Measurements from ENCODE around the gene FNIP1. TPM values are rescaled to one million over a fixed set of nuclear protein-coding genes. Genes with fewer than 3 reads are reported as not detected.

Gene FNIP1
- total RNA-seq, 1 donor from 2014 or later, result 28.5 TPM

GRCh38 chr5:131659841-131660240 is 137.0 kb downstream of the FNIP1 start:
- Histone ChIP-seq H3K4me3 (ENCODE audit: insufficient read depth, low read depth, low read length) (no peak overlapping the region), H3K27ac (ENCODE audit: low read depth, low read length) (no peak overlapping the region), H3K4me2 (ENCODE audit: low read length) (no peak overlapping the region), H3K27me3 (ENCODE audit: insufficient read depth, low read length) (no peaks in the 10 kb centered on the region), H3K36me3 (ENCODE audit: insufficient read depth, low read length) (peaks cover 6% of the 10 kb centered on the region), H3K9me3 (ENCODE audit: insufficient read depth, low read depth, low read length) (peaks cover 6% of the 10 kb centered on the region), H3K4me1 (ENCODE audit: insufficient read depth, low read length) (no peaks in the 10 kb centered on the region), H4K20me1 (ENCODE audit: insufficient read depth, low read length) (no peaks in the 10 kb centered on the region), H2AFZ (ENCODE audit: low read depth, low read length) (no peak overlapping the region), H3K9ac (ENCODE audit: low read length) (no peak overlapping the region), H3K79me2 (ENCODE audit: insufficient read depth, low read length) (peaks cover 8% of the 10 kb centered on the region)
- H3K4me1 Mint-ChIP-seq (ENCODE audit: low read depth, unreplicated experiment), result peaks cover 6% of the 10 kb centered on the region
- TF ChIP-seq CTCF (IDR thresholded peaks at IDR 0.05; ENCODE audit: insufficient read depth, low read depth, low read length), result no peak
- TF ChIP-seq EZH2 (IDR thresholded peaks at IDR 0.05; ENCODE audit: insufficient read depth, low read length), result no peak
- no peak for FAIRE-seq
- DNase-seq (ENCODE audit: low read depth), result no peak
- H3K36me3 Mint-ChIP-seq (ENCODE audit: low read depth, unreplicated experiment), result peaks cover 31% of the 10 kb centered on the region
- no peak overlapping the region for H3K4me3 Mint-ChIP-seq (ENCODE audit: unreplicated experiment)
- H3K27me3 Mint-ChIP-seq (ENCODE audit: low read depth, unreplicated experiment), result no peaks in the 10 kb centered on the region
- H3K9me3 Mint-ChIP-seq (ENCODE audit: unreplicated experiment), result peaks cover 7% of the 10 kb centered on the region
- H3K27ac Mint-ChIP-seq (ENCODE audit: unreplicated experiment), result no peak overlapping the region

GRCh38 chr5:131659290-131659689 is 137.5 kb downstream of the FNIP1 start:
- no peak overlapping the region for H2AFZ ChIP-seq (ENCODE audit: low read depth, low read length)
- no peaks in the 10 kb centered on the region for H4K20me1 ChIP-seq (ENCODE audit: insufficient read depth, low read length)
- H3K27me3 ChIP-seq (ENCODE audit: insufficient read depth, low read length), result no peaks in the 10 kb centered on the region
- no peak overlapping the region for H3K9ac ChIP-seq (ENCODE audit: low read length)
- Mint-ChIP-seq H3K27me3 (ENCODE audit: low read depth, unreplicated experiment) (no peaks in the 10 kb centered on the region), H3K9me3 (ENCODE audit: unreplicated experiment) (peaks cover 7% of the 10 kb centered on the region), H3K4me1 (ENCODE audit: low read depth, unreplicated experiment) (peaks cover 6% of the 10 kb centered on the region), H3K4me3 (ENCODE audit: unreplicated experiment) (no peak overlapping the region), H3K27ac (ENCODE audit: unreplicated experiment) (no peak overlapping the region), H3K36me3 (ENCODE audit: low read depth, unreplicated experiment) (peaks cover 33% of the 10 kb centered on the region)
- DNase-seq (ENCODE audit: low read depth) (no peak), FAIRE-seq (no peak)
- H3K27ac ChIP-seq (ENCODE audit: low read depth, low read length), result no peak overlapping the region
- H3K4me3 ChIP-seq (ENCODE audit: insufficient read depth, low read depth, low read length), result no peak overlapping the region
- TF ChIP-seq EZH2 (IDR thresholded peaks at IDR 0.05; ENCODE audit: insufficient read depth, low read length) (no peak), CTCF (IDR thresholded peaks at IDR 0.05; ENCODE audit: insufficient read depth, low read depth, low read length) (no peak)
- peaks cover 6% of the 10 kb centered on the region for H3K36me3 ChIP-seq (ENCODE audit: insufficient read depth, low read length)
- no peaks in the 10 kb centered on the region for H3K4me1 ChIP-seq (ENCODE audit: insufficient read depth, low read length)
- peaks cover 8% of the 10 kb centered on the region for H3K79me2 ChIP-seq (ENCODE audit: insufficient read depth, low read length)
- no peak overlapping the region for H3K4me2 ChIP-seq (ENCODE audit: low read length)
- peaks cover 6% of the 10 kb centered on the region for H3K9me3 ChIP-seq (ENCODE audit: insufficient read depth, low read depth, low read length)

GRCh38 chr5:131654776-131655175 is 142.0 kb downstream of the FNIP1 start:
- no peaks in the 10 kb centered on the region for H3K4me1 Mint-ChIP-seq (ENCODE audit: low read depth, unreplicated experiment)
- Histone ChIP-seq H3K27ac (ENCODE audit: low read depth, low read length) (no peak overlapping the region), H3K9me3 (ENCODE audit: insufficient read depth, low read depth, low read length) (peaks cover 2% of the 10 kb centered on the region), H3K4me3 (ENCODE audit: insufficient read depth, low read depth, low read length) (no peak overlapping the region), H3K9ac (ENCODE audit: low read length) (no peak overlapping the region), H3K4me2 (ENCODE audit: low read length) (no peak overlapping the region), H3K4me1 (ENCODE audit: insufficient read depth, low read length) (no peaks in the 10 kb centered on the region), H3K36me3 (ENCODE audit: insufficient read depth, low read length) (peaks cover 17% of the 10 kb centered on the region), H3K79me2 (ENCODE audit: insufficient read depth, low read length) (peaks cover 8% of the 10 kb centered on the region), H3K27me3 (ENCODE audit: insufficient read depth, low read length) (no peaks in the 10 kb centered on the region), H4K20me1 (ENCODE audit: insufficient read depth, low read length) (peaks cover 4% of the 10 kb centered on the region), H2AFZ (ENCODE audit: low read depth, low read length) (no peak overlapping the region)
- H3K36me3 Mint-ChIP-seq (ENCODE audit: low read depth, unreplicated experiment), result peaks cover 17% of the 10 kb centered on the region
- H3K9me3 Mint-ChIP-seq (ENCODE audit: unreplicated experiment), result no peaks in the 10 kb centered on the region
- TF ChIP-seq CTCF (IDR thresholded peaks at IDR 0.05; ENCODE audit: insufficient read depth, low read depth, low read length) (no peak), EZH2 (IDR thresholded peaks at IDR 0.05; ENCODE audit: insufficient read depth, low read length) (no peak)
- H3K4me3 Mint-ChIP-seq (ENCODE audit: unreplicated experiment), result no peak overlapping the region
- H3K27ac Mint-ChIP-seq (ENCODE audit: unreplicated experiment), result no peak overlapping the region
- no peaks in the 10 kb centered on the region for H3K27me3 Mint-ChIP-seq (ENCODE audit: low read depth, unreplicated experiment)
- FAIRE-seq (no peak), DNase-seq (ENCODE audit: low read depth) (no peak)

All from astrocyte (in vitro differentiated cells and primary cell).